Measurements from ENCODE around the gene ATP11A. TPM values are rescaled to one million over a fixed set of nuclear protein-coding genes. Genes with fewer than 3 reads are reported as not detected.

Gene ATP11A
- total and polyA plus RNA-seq, 7 donors = 3.9 to 48.6 (median 26.4) TPM

- TF ChIP-seq CTCF (IDR thresholded peaks at IDR 0.05) = no peak
- no peaks in the 10 kb centered on the region for H3K27me3 ChIP-seq (ENCODE audit: insufficient read depth in 3 of 3, low read length in 2 of 3)
- intact Hi-C loops (cut with DNase I) = no loop called here
- H3K9me3 ChIP-seq = no peaks in the 10 kb centered on the region
- no peak overlapping the region for H3K4me3 ChIP-seq
- H3K4me1 ChIP-seq = no peaks in the 10 kb centered on the region
- no peak for DNase-seq
- H3K27ac ChIP-seq = no peak overlapping the region
- H3K36me3 ChIP-seq (ENCODE audit: insufficient read depth in 1 of 2, low read depth in 1 of 2) = peaks cover 0 to 87% of the 10 kb centered on the region in 2 donors
- 91 to 96% (median 93%) methylated on average over 11 of the region's 11 CpGs for WGBS, 3 donors
- ATAC-seq = no peak
Measured at GRCh38 chr13:112820318-112820717, 130.5 kb downstream of the ATP11A start.

GRCh38 chr13:112821340-112822055 lies 131.7 kb downstream of the ATP11A start:
- H3K9me3 ChIP-seq = no peaks in the 10 kb centered on the region
- DNase-seq (no peak), ATAC-seq (peak in 3 of 4 donors; percentile 44 to 84 (median 44))

GRCh38 chr13:112822851-112823250 lies 133.0 kb downstream of the ATP11A start:
- ATAC-seq (no peak), DNase-seq (no peak)
- Histone ChIP-seq H3K4me3 (no peak overlapping the region), H3K36me3 (ENCODE audit: insufficient read depth in 1 of 2, low read depth in 1 of 2) (peaks cover 0 to 90% of the 10 kb centered on the region in 2 donors), H3K4me1 (no peaks in the 10 kb centered on the region), H3K27me3 (ENCODE audit: insufficient read depth in 3 of 3, low read length in 2 of 3) (no peaks in the 10 kb centered on the region), H3K27ac (no peak overlapping the region), H3K9me3 (no peaks in the 10 kb centered on the region)
- 85 to 96% (median 87%) methylated on average over 11 of the region's 11 CpGs for WGBS, 3 donors
- TF ChIP-seq CTCF (IDR thresholded peaks at IDR 0.05) = no peak
- intact Hi-C loops (cut with DNase I) = no loop called here

More at GRCh38 chr13:112821340-112822055, 131.7 kb downstream of the ATP11A start:
- Histone ChIP-seq H3K36me3 (ENCODE audit: insufficient read depth in 1 of 2, low read depth in 1 of 2) (peaks cover 0 to 87% of the 10 kb centered on the region in 2 donors), H3K4me1 (no peaks in the 10 kb centered on the region), H3K4me3 (no peak overlapping the region), H3K27ac (no peak overlapping the region), H3K27me3 (ENCODE audit: insufficient read depth in 3 of 3, low read length in 2 of 3) (no peaks in the 10 kb centered on the region)
- intact Hi-C loops (cut with DNase I) = no loop called here
- 81 to 89% (median 88%) methylated on average over 19 of the region's 19 CpGs for WGBS, 3 donors
- no peak for TF ChIP-seq CTCF (IDR thresholded peaks at IDR 0.05)

GRCh38 chr13:112824429-112824828 lies 134.6 kb downstream of the ATP11A start:
- Histone ChIP-seq H3K9me3 (no peaks in the 10 kb centered on the region), H3K27me3 (ENCODE audit: insufficient read depth in 3 of 3, low read length in 2 of 3) (no peaks in the 10 kb centered on the region), H3K4me1 (no peaks in the 10 kb centered on the region), H3K4me3 (no peak overlapping the region), H3K36me3 (ENCODE audit: insufficient read depth in 1 of 2, low read depth in 1 of 2) (peaks cover 0 to 91% of the 10 kb centered on the region in 2 donors), H3K27ac (no peak overlapping the region)
- WGBS, 3 donors = 78 to 89% (median 87%) methylated on average over 10 of the region's 10 CpGs
- ATAC-seq (no peak), DNase-seq (no peak)
- TF ChIP-seq CTCF (IDR thresholded peaks at IDR 0.05) = no peak
- intact Hi-C loops (cut with DNase I) = no loop called here

GRCh38 chr13:112825071-112825470 lies 135.2 kb downstream of the ATP11A start:
- no peak for TF ChIP-seq CTCF (IDR thresholded peaks at IDR 0.05)
- H3K27ac ChIP-seq = no peak overlapping the region
- H3K36me3 ChIP-seq (ENCODE audit: insufficient read depth in 1 of 2, low read depth in 1 of 2) = peaks cover 0 to 90% of the 10 kb centered on the region in 2 donors
- H3K9me3 ChIP-seq = no peaks in the 10 kb centered on the region
- H3K27me3 ChIP-seq (ENCODE audit: insufficient read depth in 3 of 3, low read length in 2 of 3) = no peaks in the 10 kb centered on the region
- DNase-seq (no peak), ATAC-seq (no peak)
- no peaks in the 10 kb centered on the region for H3K4me1 ChIP-seq
- WGBS, 3 donors = 80 to 85% (median 84%) methylated on average over 11 of the region's 11 CpGs
- intact Hi-C loops (cut with DNase I) = no loop called here
- no peak overlapping the region for H3K4me3 ChIP-seq

Measured in psoas muscle (tissue), 8 donors.